ENCODE measurements around the gene KANSL1. TPM values are rescaled to one million over a fixed set of nuclear protein-coding genes. Genes with fewer than 3 reads are reported as not detected.

Gene KANSL1
- total and polyA plus RNA-seq, 2 experiments from 2014 or later = 49.0 to 206 TPM

GRCh38 chr17:46200197-46200596, 7.0 kb upstream of the KANSL1 start:
- no peak for TF ChIP-seq NANOG (IDR thresholded peaks at IDR 0.05; ENCODE audit: borderline replicate concordance)
- TF ChIP-seq, protein P1, sequence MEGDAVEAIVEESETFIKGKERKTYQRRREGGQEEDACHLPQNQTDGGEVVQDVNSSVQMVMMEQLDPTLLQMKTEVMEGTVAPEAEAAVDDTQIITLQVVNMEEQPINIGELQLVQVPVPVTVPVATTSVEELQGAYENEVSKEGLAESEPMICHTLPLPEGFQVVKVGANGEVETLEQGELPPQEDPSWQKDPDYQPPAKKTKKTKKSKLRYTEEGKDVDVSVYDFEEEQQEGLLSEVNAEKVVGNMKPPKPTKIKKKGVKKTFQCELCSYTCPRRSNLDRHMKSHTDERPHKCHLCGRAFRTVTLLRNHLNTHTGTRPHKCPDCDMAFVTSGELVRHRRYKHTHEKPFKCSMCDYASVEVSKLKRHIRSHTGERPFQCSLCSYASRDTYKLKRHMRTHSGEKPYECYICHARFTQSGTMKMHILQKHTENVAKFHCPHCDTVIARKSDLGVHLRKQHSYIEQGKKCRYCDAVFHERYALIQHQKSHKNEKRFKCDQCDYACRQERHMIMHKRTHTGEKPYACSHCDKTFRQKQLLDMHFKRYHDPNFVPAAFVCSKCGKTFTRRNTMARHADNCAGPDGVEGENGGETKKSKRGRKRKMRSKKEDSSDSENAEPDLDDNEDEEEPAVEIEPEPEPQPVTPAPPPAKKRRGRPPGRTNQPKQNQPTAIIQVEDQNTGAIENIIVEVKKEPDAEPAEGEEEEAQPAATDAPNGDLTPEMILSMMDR (conservative IDR thresholded peaks at IDR 0.05; ENCODE audit: low read depth in 2 of 2) = no peak
- no peak for TF ChIP-seq STAT1 (IDR thresholded peaks at IDR 0.05; ENCODE audit: unreplicated experiment)
- TF ChIP-seq EZH2phosphoT487 (IDR thresholded peaks at IDR 0.05; ENCODE audit: unreplicated experiment) = no peak
- TF ChIP-seq EZH2 (IDR thresholded peaks at IDR 0.05; ENCODE audit: low read depth, unreplicated experiment) = no peak
- no peak for TF ChIP-seq ZNF114 (CRISPR knock-in tag; IDR thresholded peaks at IDR 0.05)
- no peak for TF ChIP-seq ETS1 (IDR thresholded peaks at IDR 0.05)
- no peak for TF ChIP-seq POLR2AphosphoS5 (IDR thresholded peaks at IDR 0.05; ENCODE audit: low read depth)
- TF ChIP-seq REST (IDR thresholded peaks at IDR 0.05; ENCODE audit: unreplicated experiment) = no peak
- TF ChIP-seq ZNF462 (CRISPR knock-in tag; IDR thresholded peaks at IDR 0.05) = no peak
- TF ChIP-seq ZNF331 (CRISPR knock-in tag; IDR thresholded peaks at IDR 0.05; ENCODE audit: low read depth) = no peak
- TF ChIP-seq CREB1 (CRISPR knock-in tag; IDR thresholded peaks at IDR 0.05; ENCODE audit: low read depth) = no peak
- Histone ChIP-seq H3K4me3 (no peak overlapping the region), H4K20me1 (replicated peaks; ENCODE audit: insufficient read depth) (peaks cover 56% of the 10 kb centered on the region), H3K4me2 (no peak overlapping the region), H3K79me2 (replicated peaks; ENCODE audit: insufficient read depth) (peaks cover 100% of the 10 kb centered on the region), H3K27me3 (ENCODE audit: insufficient read depth) (no peaks in the 10 kb centered on the region), H3K9me2 (ENCODE audit: insufficient read depth) (no peaks in the 10 kb centered on the region), H3K36me3 (ENCODE audit: insufficient read depth) (no peaks in the 10 kb centered on the region), H2AFZ (no peak overlapping the region), H3K4me1 (ENCODE audit: insufficient read depth) (no peaks in the 10 kb centered on the region), H3K27ac (ENCODE audit: low read depth) (peak overlapping the region; percentile 26; the same call in 1 of the 2 replicates), H3F3A (replicated peaks; ENCODE audit: low read depth) (no peaks in the 10 kb centered on the region)
- no peaks in the 10 kb centered on the region for H3K4me1 Mint-ChIP-seq
- no peak overlapping the region; the same call in 2 of the 3 replicates for H3K4me3 Mint-ChIP-seq
- ATAC-seq = no peak
- no peaks in the 10 kb centered on the region for H3K27me3 Mint-ChIP-seq (ENCODE audit: insufficient read depth, low read depth, poor library complexity)
- H3K9me3 Mint-ChIP-seq = peaks cover 26% of the 10 kb centered on the region
- H3K36me3 Mint-ChIP-seq (ENCODE audit: low read depth) = peaks cover 39% of the 10 kb centered on the region
- DNase-seq (ENCODE audit: low spot score) = no peak
- H3K27ac Mint-ChIP-seq = 0 out of 2 replicates have a peak overlapping the region, but pooled peaks have one; percentile 9
